GM19328 (cell line): ENCODE measurements around the gene KNCN.

ENCODE experiments used
- ATAC-seq: cut with Tn5 transposase; IDR thresholded peaks from one replicate; pipeline ENCODE4 v1.9.1; 2021; ENCODE audit warnings: mild to moderate bottlenecking, moderate library complexity; ENCODE audit not compliant: unreplicated experiment

The KNCN gene

GRCh38 chr1:46508757-46509156 lies 42.7 kb downstream of the KNCN start:
- ATAC-seq: no peak

GRCh38 chr1:46506470-46507219 lies 44.8 kb downstream of the KNCN start:
- no peak for ATAC-seq

GRCh38 chr1:46503421-46503820 lies 48.0 kb downstream of the KNCN start:
- no peak for ATAC-seq

- ATAC-seq: no peak
Measured at GRCh38 chr1:46501528-46501927, 49.9 kb downstream of the KNCN start.

- no peak for ATAC-seq
Measured at GRCh38 chr1:46497665-46498064, 53.8 kb downstream of the KNCN start.

GRCh38 chr1:46497020-46497419 lies 54.4 kb downstream of the KNCN start:
- no peak for ATAC-seq

GRCh38 chr1:46496505-46496904 lies 54.9 kb downstream of the KNCN start:
- ATAC-seq: no peak

- ATAC-seq: no peak
Measured at GRCh38 chr1:46495778-46496177, 55.7 kb downstream of the KNCN start.
